GM12892 (cell line): ENCODE data around the gene SORCS3.

Experiments
- POLR2A ChIP-seq: IDR thresholded peaks from 2 replicates; pipeline ENCODE4 v1.6.1; 2011; ENCODE audit warnings: low read depth, low read length, control low read depth
- POLR2AphosphoS5 ChIP-seq: IDR thresholded peaks from 2 replicates; pipeline ENCODE4 v1.6.1; 2011; ENCODE audit warnings: low read depth, low read length, control low read depth
- TAF1 ChIP-seq: IDR thresholded peaks from 2 replicates; pipeline ENCODE4 v1.6.1; 2011; ENCODE audit warnings: low read depth, mild to moderate bottlenecking, control low read depth, low read length, borderline replicate concordance

- no peak for TF ChIP-seq TAF1
- TF ChIP-seq POLR2A = no peak
- TF ChIP-seq POLR2AphosphoS5 = no peak
Observed at GRCh38 chr10:104913390-104913789, 272.3 kb downstream of the SORCS3 start.
